HEK293T (cell line): ENCODE results near the gene SLCO4A1.

Experiments used
- BHLHE40 ChIP-seq: fragments of 450-650 bp; IDR thresholded peaks from 2 replicates; pipeline ENCODE4 v1.6.1; 2016; ENCODE audit warnings: mild to moderate bottlenecking, moderate library complexity, borderline replicate concordance
- ELF4 ChIP-seq: fragments of 450-650 bp; IDR thresholded peaks from 2 replicates; pipeline ENCODE4 v1.6.1; 2017; ENCODE audit warnings: antibody characterized with exemption
- FOXA1 ChIP-seq: fragments of 450-650 bp; IDR thresholded peaks from 2 replicates; pipeline ENCODE4 v1.6.1; 2016; ENCODE audit warnings: mild to moderate bottlenecking
- FOXK2 ChIP-seq: fragments of 450-650 bp; IDR thresholded peaks from 2 replicates; pipeline ENCODE4 v1.6.1; 2016; ENCODE audit warnings: mild to moderate bottlenecking
- FOXM1 ChIP-seq: fragments of 450-650 bp; IDR thresholded peaks from 2 replicates; pipeline ENCODE4 v1.6.1; 2017; ENCODE audit warnings: mild to moderate bottlenecking, borderline replicate concordance
- HDGF ChIP-seq: fragments of 450-650 bp; IDR thresholded peaks from 2 replicates; pipeline ENCODE4 v1.6.1; 2017; ENCODE audit warnings: antibody characterized with exemption, borderline replicate concordance
- L3MBTL2 ChIP-seq: fragments of 450-650 bp; conservative IDR thresholded peaks from 2 replicates; pipeline ENCODE4 v1.6.1; 2016; ENCODE audit warnings: mild to moderate bottlenecking
- LEF1 ChIP-seq: fragments of 450-650 bp; IDR thresholded peaks from 2 replicates; pipeline ENCODE4 v1.6.1; 2017; ENCODE audit warnings: mild to moderate bottlenecking, borderline replicate concordance
- NFRKB ChIP-seq: fragments of 450-650 bp; IDR thresholded peaks from 2 replicates; pipeline ENCODE4 v1.6.1; 2016; ENCODE audit warnings: mild to moderate bottlenecking, moderate library complexity
- SP1 ChIP-seq: fragments of 450-650 bp; IDR thresholded peaks from 2 replicates; pipeline ENCODE4 v1.6.1; 2017
- SUZ12 ChIP-seq: fragments of 450-650 bp; IDR thresholded peaks from 2 replicates; pipeline ENCODE4 v1.6.1; 2016; ENCODE audit warnings: mild to moderate bottlenecking
- TARDBP ChIP-seq: fragments of 450-650 bp; IDR thresholded peaks from 2 replicates; pipeline ENCODE4 v1.6.1; 2016
- ZNF384 ChIP-seq: fragments of 450-650 bp; IDR thresholded peaks from 2 replicates; pipeline ENCODE4 v1.6.1; 2016
- TF ChIP-seq, protein P1 (sequence below): fragments of 450-650 bp; IDR thresholded peaks from 2 replicates; pipeline ENCODE4 v1.6.1; 2016

DNA sequence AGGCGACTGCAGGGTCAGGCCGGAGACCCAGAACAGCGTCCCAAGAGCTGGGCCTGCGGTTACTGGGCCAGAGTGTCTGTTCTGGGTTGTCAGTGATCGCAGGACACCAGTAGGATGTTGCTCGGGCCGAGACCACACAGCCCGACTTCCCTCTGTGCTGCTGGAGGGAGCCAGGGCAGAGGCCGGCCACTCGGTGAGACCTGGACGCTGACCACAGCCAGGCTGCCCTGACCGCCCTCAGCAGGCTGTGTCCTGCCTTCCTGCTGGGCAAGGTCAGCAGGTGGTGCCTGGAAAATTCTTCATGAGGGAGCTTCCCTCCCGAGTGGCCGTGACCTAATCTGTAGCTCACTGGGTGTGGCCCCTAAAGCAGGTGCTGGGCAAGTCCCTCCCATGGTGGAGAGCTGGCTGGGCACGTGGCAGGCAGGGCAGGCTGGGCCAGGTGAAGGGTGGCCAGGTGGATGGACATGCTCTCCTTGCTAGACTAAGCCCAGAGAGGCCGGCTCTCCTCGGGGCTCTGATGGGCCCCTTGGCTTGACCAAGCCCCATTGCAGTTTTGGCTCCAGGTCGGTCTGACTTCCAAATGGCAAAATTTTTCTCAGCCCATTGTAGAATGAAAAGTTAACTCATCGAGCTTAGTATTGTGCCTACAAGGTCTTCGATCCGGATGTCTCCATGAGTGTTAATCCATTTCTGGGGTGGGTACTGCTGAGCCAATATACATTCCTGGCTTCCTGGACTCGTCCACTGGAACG lies 1.9 kb downstream of the SLCO4A1 start:
- TF ChIP-seq NFRKB = no peak
- no peak for TF ChIP-seq ZNF384
- no peak for TF ChIP-seq SP1
- TF ChIP-seq SUZ12 = no peak
- TF ChIP-seq FOXM1 = no peak
- TF ChIP-seq BHLHE40 = no peak
- TF ChIP-seq ELF4 = no peak
- no peak for TF ChIP-seq FOXK2
- no peak for TF ChIP-seq L3MBTL2
- no peak for TF ChIP-seq FOXA1
- TF ChIP-seq LEF1 = no peak
- TF ChIP-seq HDGF = no peak
- no peak for TF ChIP-seq TARDBP
- TF ChIP-seq, protein P1, sequence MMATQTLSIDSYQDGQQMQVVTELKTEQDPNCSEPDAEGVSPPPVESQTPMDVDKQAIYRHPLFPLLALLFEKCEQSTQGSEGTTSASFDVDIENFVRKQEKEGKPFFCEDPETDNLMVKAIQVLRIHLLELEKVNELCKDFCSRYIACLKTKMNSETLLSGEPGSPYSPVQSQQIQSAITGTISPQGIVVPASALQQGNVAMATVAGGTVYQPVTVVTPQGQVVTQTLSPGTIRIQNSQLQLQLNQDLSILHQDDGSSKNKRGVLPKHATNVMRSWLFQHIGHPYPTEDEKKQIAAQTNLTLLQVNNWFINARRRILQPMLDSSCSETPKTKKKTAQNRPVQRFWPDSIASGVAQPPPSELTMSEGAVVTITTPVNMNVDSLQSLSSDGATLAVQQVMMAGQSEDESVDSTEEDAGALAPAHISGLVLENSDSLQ = no peak
